Measurements from ENCODE around the gene OR4N2.
"Not testable (repeated sequence)": the region's sequence is repeated elsewhere in the genome, so short reads cannot be mapped to it uniquely, and the experiment has no call there.

DNA sequence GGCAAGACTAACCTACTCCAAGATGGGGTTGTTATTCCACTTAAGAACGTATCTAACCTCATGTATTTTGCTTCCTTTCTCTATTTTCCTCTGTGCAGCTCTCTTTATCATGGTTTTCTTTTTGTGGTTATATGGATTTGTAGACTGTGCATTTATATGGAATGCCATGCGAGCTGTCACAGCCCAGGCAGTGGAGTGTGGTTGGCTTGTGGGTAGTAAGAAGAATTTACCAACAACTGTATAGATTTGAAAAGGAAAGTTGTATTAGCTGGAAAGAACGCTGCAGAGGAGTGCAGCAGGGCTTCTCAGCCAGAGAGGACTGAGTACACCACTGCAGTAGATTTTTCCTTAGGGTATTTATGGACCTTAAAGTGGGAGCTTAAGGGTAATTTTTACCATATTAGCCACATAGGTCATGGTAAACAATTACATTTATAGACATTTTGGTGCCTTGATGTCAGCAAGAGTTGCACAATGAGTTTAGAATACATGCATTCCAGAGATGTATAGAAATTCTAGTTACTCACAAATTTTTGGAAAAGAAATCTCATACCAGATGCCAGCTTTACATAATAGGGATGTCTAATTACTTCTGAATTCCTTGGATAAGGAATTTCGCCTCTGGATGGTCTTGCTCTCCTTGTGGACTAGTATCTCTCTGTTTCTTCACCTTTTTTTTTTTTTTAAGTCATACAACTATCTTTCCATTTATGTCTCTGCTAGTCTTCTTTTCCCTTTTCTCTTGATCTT is 9.8 kb downstream of the OR4N2 start:
- TF ChIP-seq EZH2 (IDR thresholded peaks at IDR 0.05; ENCODE audit: insufficient read depth, poor library complexity, severe bottlenecking); EZH2phosphoT487 (IDR thresholded peaks at IDR 0.05; ENCODE audit: insufficient read depth, low read depth): not testable (repeated sequence)
